ENCODE measurements around the gene WSCD2. TPM values are rescaled to one million over a fixed set of nuclear protein-coding genes. Genes with fewer than 3 reads are reported as not detected.

The WSCD2 gene
- total and polyA plus RNA-seq, 2 donors (not counting 3 experiments of a cell fraction or from before 2014, with no cell fraction given): not detected

- intact Hi-C loops (cut with micrococcal nuclease): no loop called here
- DNase-seq (ENCODE audit: low read depth, low spot score) (no peak), FAIRE-seq (no peak)
- CTCF ChIA-PET: no interaction called here
- no TSS peak for BruUV-seq (replicated peaks)
- dilution Hi-C loops (cut with MboI; ENCODE audit: extremely low pct_ligation_motif_present, low sequenced_read_pairs): no loop called here
- no peak overlapping the region for H3K4me3 ChIP-seq (replicated peaks in 1 of 3; ENCODE audit: insufficient read depth in 1 of 3, low read depth in 1 of 3, low read length in 3 of 3)
- no peaks in the 10 kb centered on the region for H3K9me3 ChIP-seq (replicated peaks; ENCODE audit: control insufficient read depth, insufficient read depth, low read length)
- H3K4me1 ChIP-seq (ENCODE audit: control insufficient read depth, extremely low read depth, insufficient read depth, low read length): no peaks in the 10 kb centered on the region
- no peak for TF ChIP-seq FOS (IDR thresholded peaks at IDR 0.05; ENCODE audit: borderline replicate concordance, insufficient read depth, low read length)
- TF ChIP-seq EZH2 (IDR thresholded peaks at IDR 0.05; ENCODE audit: borderline replicate concordance, low read depth, low read length, severe bottlenecking): no peak
- TF ChIP-seq GATA2 (IDR thresholded peaks at IDR 0.05; ENCODE audit: insufficient read depth, insufficient read length, low read depth, low read length): no peak
- no peak overlapping the region for H3K4me2 ChIP-seq (ENCODE audit: insufficient read depth, low read length)
- no peak overlapping the region for H3K27ac ChIP-seq (ENCODE audit: insufficient read depth, low read depth, low read length)
- POLR2A ChIA-PET: no interaction called here
- H2AFZ ChIP-seq (ENCODE audit: low read depth, low read length): no peak overlapping the region
- no peaks in the 10 kb centered on the region for H4K20me1 ChIP-seq (replicated peaks; ENCODE audit: control insufficient read depth, extremely low read depth, insufficient read depth, low read length)
- no peak overlapping the region for H3K9ac ChIP-seq (replicated peaks; ENCODE audit: extremely low read depth, insufficient read depth, low read length)
- H3K9me1 ChIP-seq (replicated peaks; ENCODE audit: control insufficient read depth, extremely low read depth, insufficient read depth, low read length): no peaks in the 10 kb centered on the region
- H3K79me2 ChIP-seq (ENCODE audit: control insufficient read depth, insufficient read depth, low read length): no peaks in the 10 kb centered on the region
- no peaks in the 10 kb centered on the region for H3K27me3 ChIP-seq (ENCODE audit: control insufficient read depth in 2 of 2, insufficient read depth in 2 of 2, low read length in 2 of 2)
- no peaks in the 10 kb centered on the region for H3K36me3 ChIP-seq (ENCODE audit: control insufficient read depth in 2 of 2, extremely low read depth in 1 of 2, insufficient read depth in 2 of 2, low read length in 2 of 2)
Observed at GRCh38 chr12:108150436-108150835, 21.3 kb downstream of the WSCD2 start.

GRCh38 chr12:108151533-108152169 lies 22.6 kb downstream of the WSCD2 start:
- intact Hi-C loops (cut with micrococcal nuclease): no loop called here
- CTCF ChIA-PET: no interaction called here

More at GRCh38 chr12:108151533-108152169, 22.6 kb downstream of the WSCD2 start:
- H2AFZ ChIP-seq (ENCODE audit: low read depth, low read length): no peak overlapping the region
- POLR2A ChIA-PET: no interaction called here
- H3K79me2 ChIP-seq (ENCODE audit: control insufficient read depth, insufficient read depth, low read length): no peaks in the 10 kb centered on the region
- no peaks in the 10 kb centered on the region for H3K27me3 ChIP-seq (ENCODE audit: control insufficient read depth in 2 of 2, insufficient read depth in 2 of 2, low read length in 2 of 2)
- H3K4me3 ChIP-seq (replicated peaks in 1 of 3; ENCODE audit: insufficient read depth in 1 of 3, low read depth in 1 of 3, low read length in 3 of 3): no peak overlapping the region
- FAIRE-seq (no peak), DNase-seq (ENCODE audit: low read depth, low spot score) (no peak)
- no peak overlapping the region for H3K27ac ChIP-seq (ENCODE audit: insufficient read depth, low read depth, low read length)
- no peak overlapping the region for H3K4me2 ChIP-seq (ENCODE audit: insufficient read depth, low read length)
- H3K9me3 ChIP-seq (replicated peaks; ENCODE audit: control insufficient read depth, insufficient read depth, low read length): no peaks in the 10 kb centered on the region
- H3K9ac ChIP-seq (replicated peaks; ENCODE audit: extremely low read depth, insufficient read depth, low read length): no peak overlapping the region
- H3K9me1 ChIP-seq (replicated peaks; ENCODE audit: control insufficient read depth, extremely low read depth, insufficient read depth, low read length): no peaks in the 10 kb centered on the region
- H3K4me1 ChIP-seq (ENCODE audit: control insufficient read depth, extremely low read depth, insufficient read depth, low read length): no peaks in the 10 kb centered on the region
- no peaks in the 10 kb centered on the region for H4K20me1 ChIP-seq (replicated peaks; ENCODE audit: control insufficient read depth, extremely low read depth, insufficient read depth, low read length)
- no TSS peak for BruUV-seq (replicated peaks)
- dilution Hi-C loops (cut with MboI; ENCODE audit: extremely low pct_ligation_motif_present, low sequenced_read_pairs): no loop called here
- TF ChIP-seq CTCF (IDR thresholded peaks at IDR 0.05; ENCODE audit: extremely low read depth in 1 of 2, insufficient read depth in 1 of 2, low read depth in 1 of 2, low read length in 2 of 2) (no peak), MYC (IDR thresholded peaks at IDR 0.05; ENCODE audit: low read depth, low read length) (no peak), EZH2 (IDR thresholded peaks at IDR 0.05; ENCODE audit: borderline replicate concordance, low read depth, low read length, severe bottlenecking) (no peak), FOS (IDR thresholded peaks at IDR 0.05; ENCODE audit: borderline replicate concordance, insufficient read depth, low read length) (no peak), MAX (IDR thresholded peaks at IDR 0.05; ENCODE audit: insufficient read depth, insufficient read length) (no peak), POLR2A (IDR thresholded peaks at IDR 0.05; ENCODE audit: low read depth, low read length) (no peak), GATA2 (IDR thresholded peaks at IDR 0.05; ENCODE audit: insufficient read depth, insufficient read length, low read depth, low read length) (no peak), JUN (IDR thresholded peaks at IDR 0.05; ENCODE audit: borderline replicate concordance, insufficient read depth, insufficient read length, low read depth) (no peak), POLR2AphosphoS5 (IDR thresholded peaks at IDR 0.05; ENCODE audit: insufficient read depth, low read depth, low read length) (no peak)
- no peaks in the 10 kb centered on the region for H3K36me3 ChIP-seq (ENCODE audit: control insufficient read depth in 2 of 2, extremely low read depth in 1 of 2, insufficient read depth in 2 of 2, low read length in 2 of 2)
